Coronary artery (tissue), 2 donors: ENCODE measurements around the gene ATF5.

Source experiments
- DNase-seq: peaks from one replicate; pipeline ENCODE4 v3.0.0-alpha.2; 2017; ENCODE audit warnings: low spot score
- H3K27ac ChIP-seq, 2 donors: fragments of 200-600 bp; sonication (generic); one replicate each; pipeline ENCODE4 v1.5.1; 2016 to 2019
- H3K4me3 ChIP-seq: fragments of 200-600 bp; sonication (generic); 2 replicates; pipeline ENCODE4 v1.5.1; 2016; ENCODE audit warnings: mild to moderate bottlenecking, moderate library complexity
- TF ChIP-seq, protein P1 (sequence below): fragments of 200-600 bp; sonication (generic); IDR thresholded peaks from one replicate; pipeline ENCODE4 v1.5.1; 2019; ENCODE audit warnings: antibody characterized with exemption

Gene ATF5

DNA sequence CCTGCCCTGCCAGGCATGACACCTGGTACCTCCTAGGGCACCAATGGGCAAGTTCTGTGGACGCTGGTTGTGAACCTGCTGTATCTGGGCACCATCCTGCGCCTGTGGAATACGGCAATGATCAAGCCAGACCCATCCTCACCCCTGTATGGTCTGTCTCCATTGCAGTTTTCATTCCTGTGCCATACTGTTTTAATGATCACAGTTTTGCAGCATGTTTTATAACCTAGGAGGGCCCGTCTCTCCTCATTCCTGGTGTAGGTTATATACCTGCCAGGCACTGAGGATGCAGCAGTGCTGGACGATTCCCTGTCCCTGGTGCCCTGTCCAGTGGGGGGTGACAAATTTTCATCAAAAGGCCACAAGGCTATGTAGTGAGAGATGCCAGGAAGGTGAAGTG is 45.9 kb upstream of the ATF5 start:
- Histone ChIP-seq H3K27ac (no peak overlapping the region), H3K4me3 (no peak overlapping the region)
- TF ChIP-seq, protein P1, sequence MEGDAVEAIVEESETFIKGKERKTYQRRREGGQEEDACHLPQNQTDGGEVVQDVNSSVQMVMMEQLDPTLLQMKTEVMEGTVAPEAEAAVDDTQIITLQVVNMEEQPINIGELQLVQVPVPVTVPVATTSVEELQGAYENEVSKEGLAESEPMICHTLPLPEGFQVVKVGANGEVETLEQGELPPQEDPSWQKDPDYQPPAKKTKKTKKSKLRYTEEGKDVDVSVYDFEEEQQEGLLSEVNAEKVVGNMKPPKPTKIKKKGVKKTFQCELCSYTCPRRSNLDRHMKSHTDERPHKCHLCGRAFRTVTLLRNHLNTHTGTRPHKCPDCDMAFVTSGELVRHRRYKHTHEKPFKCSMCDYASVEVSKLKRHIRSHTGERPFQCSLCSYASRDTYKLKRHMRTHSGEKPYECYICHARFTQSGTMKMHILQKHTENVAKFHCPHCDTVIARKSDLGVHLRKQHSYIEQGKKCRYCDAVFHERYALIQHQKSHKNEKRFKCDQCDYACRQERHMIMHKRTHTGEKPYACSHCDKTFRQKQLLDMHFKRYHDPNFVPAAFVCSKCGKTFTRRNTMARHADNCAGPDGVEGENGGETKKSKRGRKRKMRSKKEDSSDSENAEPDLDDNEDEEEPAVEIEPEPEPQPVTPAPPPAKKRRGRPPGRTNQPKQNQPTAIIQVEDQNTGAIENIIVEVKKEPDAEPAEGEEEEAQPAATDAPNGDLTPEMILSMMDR, result no peak
- DNase-seq, result no peak

- TF ChIP-seq, protein P1, result no peak
- DNase-seq, result no peak
- Histone ChIP-seq H3K27ac (no peak overlapping the region), H3K4me3 (no peak overlapping the region)
These were observed 44.9 kb upstream of the ATF5 start for GRCh38 chr19:49884109-49884508.

GRCh38 chr19:49884760-49885159 is 44.2 kb upstream of the ATF5 start:
- TF ChIP-seq, protein P1, result no peak
- Histone ChIP-seq H3K27ac (no peak overlapping the region), H3K4me3 (no peak overlapping the region)
- DNase-seq, result no peak

DNA sequence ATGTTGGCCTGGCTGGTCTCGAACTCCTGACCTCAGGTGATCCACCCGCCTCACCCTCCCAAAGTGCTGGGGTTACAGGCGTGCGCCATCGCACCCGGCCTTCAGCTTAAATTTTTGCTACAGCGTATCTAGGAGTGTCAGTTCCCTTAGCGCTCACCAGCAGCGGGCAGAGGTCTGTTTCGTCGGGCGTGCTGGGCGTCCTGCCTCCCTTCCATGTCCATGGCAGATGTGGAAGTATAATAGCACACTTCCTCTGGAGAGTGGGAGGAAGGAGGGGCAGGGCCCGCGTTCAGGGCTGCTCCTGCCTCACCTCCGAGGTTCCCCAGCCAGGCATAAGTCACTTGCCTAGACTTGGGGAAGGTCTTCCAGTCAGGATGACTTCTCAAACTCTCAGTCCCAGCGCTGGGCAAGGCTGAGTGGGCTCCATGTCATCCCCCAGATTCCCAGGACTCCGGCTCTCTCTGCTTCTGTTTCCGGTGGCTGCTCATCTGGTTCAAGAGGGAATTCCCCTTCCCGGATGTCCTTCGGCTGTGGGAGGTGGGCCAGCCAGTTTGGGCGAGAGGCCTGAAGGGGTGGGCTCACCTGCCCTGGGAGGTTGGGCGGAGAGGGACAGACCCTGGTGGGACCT is 41.9 kb upstream of the ATF5 start:
- TF ChIP-seq, protein P1, result no peak
- Histone ChIP-seq H3K4me3 (no peak overlapping the region), H3K27ac (no peak overlapping the region)
- DNase-seq, result no peak

GRCh38 chr19:49887665-49888509 is 41.1 kb upstream of the ATF5 start:
- DNase-seq, result no peak
- no peak overlapping the region for H3K4me3 ChIP-seq
- H3K27ac ChIP-seq, result no peak overlapping the region
- TF ChIP-seq, protein P1, result no peak

DNA sequence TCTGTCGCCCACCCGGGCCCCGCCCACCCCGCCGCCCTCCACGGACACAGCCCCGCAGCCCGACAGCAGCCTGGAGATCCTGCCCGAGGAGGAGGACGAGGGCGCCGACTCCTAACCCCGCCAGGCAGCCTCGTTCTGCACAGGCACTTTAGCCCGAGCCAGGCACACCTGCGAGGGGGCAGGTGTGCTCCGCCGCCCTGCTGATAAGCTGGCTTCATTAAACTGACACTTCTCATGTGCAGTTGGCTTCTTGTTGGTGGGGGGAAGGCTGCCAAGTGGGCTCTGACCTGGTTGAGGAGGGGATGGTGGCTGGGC is 40.5 kb upstream of the ATF5 start:
- H3K27ac ChIP-seq, result no peak overlapping the region
- H3K4me3 ChIP-seq, result no peak overlapping the region
- TF ChIP-seq, protein P1, result no peak
- DNase-seq, result no peak
